ENCODE results near the gene SP100. TPM values are rescaled to one million over a fixed set of nuclear protein-coding genes. Genes with fewer than 3 reads are reported as not detected.

SP100 gene
- total and polyA plus RNA-seq, 2 of the 13 experiments (the other 11 are each of a cell fraction or from before 2014, with no cell fraction given) = 12.6 to 16.5 TPM

DNA sequence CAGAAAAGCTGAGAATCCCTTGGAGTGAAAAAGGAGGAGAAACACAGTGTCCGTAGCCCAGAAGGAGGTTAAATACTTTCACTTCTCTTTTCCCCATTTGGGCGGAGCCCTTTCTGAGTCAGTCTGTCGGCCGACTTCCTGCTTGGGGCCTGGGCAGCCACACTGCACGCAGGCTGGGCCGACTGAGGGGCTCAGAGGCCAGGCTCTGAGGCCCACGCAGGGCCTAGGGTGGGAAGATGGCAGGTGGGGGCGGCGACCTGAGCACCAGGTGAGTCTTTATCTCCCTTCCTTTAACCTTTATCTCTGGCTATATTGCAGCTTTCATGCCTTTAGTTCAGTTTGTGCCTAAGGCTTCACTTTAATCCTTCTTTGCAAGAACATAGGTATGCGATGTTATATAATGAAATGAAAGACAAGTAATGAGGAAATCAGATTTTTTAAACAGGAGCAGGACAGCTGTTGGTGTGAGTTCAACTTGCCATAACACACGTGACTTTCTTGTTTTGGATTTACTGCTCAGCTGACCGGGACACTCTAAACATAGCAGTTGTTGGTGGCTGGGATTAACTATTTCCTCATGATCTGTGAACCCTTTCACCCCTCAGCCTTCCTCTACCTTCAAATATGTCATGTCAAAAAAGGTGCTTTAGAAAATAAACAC, at the start of gene SP100 (continued):
- TF ChIP-seq, protein P1, sequence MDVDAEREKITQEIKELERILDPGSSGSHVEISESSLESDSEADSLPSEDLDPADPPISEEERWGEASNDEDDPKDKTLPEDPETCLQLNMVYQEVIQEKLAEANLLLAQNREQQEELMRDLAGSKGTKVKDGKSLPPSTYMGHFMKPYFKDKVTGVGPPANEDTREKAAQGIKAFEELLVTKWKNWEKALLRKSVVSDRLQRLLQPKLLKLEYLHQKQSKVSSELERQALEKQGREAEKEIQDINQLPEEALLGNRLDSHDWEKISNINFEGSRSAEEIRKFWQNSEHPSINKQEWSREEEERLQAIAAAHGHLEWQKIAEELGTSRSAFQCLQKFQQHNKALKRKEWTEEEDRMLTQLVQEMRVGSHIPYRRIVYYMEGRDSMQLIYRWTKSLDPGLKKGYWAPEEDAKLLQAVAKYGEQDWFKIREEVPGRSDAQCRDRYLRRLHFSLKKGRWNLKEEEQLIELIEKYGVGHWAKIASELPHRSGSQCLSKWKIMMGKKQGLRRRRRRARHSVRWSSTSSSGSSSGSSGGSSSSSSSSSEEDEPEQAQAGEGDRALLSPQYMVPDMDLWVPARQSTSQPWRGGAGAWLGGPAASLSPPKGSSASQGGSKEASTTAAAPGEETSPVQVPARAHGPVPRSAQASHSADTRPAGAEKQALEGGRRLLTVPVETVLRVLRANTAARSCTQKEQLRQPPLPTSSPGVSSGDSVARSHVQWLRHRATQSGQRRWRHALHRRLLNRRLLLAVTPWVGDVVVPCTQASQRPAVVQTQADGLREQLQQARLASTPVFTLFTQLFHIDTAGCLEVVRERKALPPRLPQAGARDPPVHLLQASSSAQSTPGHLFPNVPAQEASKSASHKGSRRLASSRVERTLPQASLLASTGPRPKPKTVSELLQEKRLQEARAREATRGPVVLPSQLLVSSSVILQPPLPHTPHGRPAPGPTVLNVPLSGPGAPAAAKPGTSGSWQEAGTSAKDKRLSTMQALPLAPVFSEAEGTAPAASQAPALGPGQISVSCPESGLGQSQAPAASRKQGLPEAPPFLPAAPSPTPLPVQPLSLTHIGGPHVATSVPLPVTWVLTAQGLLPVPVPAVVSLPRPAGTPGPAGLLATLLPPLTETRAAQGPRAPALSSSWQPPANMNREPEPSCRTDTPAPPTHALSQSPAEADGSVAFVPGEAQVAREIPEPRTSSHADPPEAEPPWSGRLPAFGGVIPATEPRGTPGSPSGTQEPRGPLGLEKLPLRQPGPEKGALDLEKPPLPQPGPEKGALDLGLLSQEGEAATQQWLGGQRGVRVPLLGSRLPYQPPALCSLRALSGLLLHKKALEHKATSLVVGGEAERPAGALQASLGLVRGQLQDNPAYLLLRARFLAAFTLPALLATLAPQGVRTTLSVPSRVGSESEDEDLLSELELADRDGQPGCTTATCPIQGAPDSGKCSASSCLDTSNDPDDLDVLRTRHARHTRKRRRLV (CRISPR knock-in tag; IDR thresholded peaks at IDR 0.05) = no peak
- TF ChIP-seq ZNF841 (CRISPR knock-in tag; IDR thresholded peaks at IDR 0.05; ENCODE audit: borderline replicate concordance) (no peak), DMAP1 (CRISPR knock-in tag; IDR thresholded peaks at IDR 0.05) (peak; percentile 62; the same call in 1 of the 2 replicates), CBX5 (CRISPR knock-in tag; IDR thresholded peaks at IDR 0.05; ENCODE audit: borderline replicate concordance) (0 out of 2 replicates have a peak, but pooled peaks have one; percentile 33), YEATS4 (CRISPR knock-in tag; IDR thresholded peaks at IDR 0.05; ENCODE audit: borderline replicate concordance) (peak; percentile 74; the same call in 1 of the 2 replicates), ZNF891 (CRISPR knock-in tag; IDR thresholded peaks at IDR 0.05) (no peak), MEIS1 (CRISPR knock-in tag; IDR thresholded peaks at IDR 0.05; ENCODE audit: borderline replicate concordance) (0 out of 2 replicates have a peak, but pooled peaks have one; percentile 14), CBX1 (IDR thresholded peaks at IDR 0.05; ENCODE audit: low read depth) (no peak), ZNF781 (CRISPR knock-in tag; IDR thresholded peaks at IDR 0.05; ENCODE audit: borderline replicate concordance, not compliant biosample characterization) (no peak), SRF (IDR thresholded peaks at IDR 0.05; ENCODE audit: low read depth, low read length) (0 out of 2 replicates have a peak, but pooled peaks have one; percentile 24), ZNF792 (CRISPR knock-in tag; IDR thresholded peaks at IDR 0.05) (0 out of 2 replicates have a peak, but pooled peaks have one; percentile 37), FOXA3 (CRISPR knock-in tag; IDR thresholded peaks at IDR 0.05) (peak; percentile 14; the same call in 1 of the 2 replicates), THAP11 (CRISPR knock-in tag; IDR thresholded peaks at IDR 0.05) (peak; percentile 77), ZC3H4 (CRISPR knock-in tag; IDR thresholded peaks at IDR 0.05; ENCODE audit: borderline replicate concordance) (no peak), ZNF33A (CRISPR knock-in tag; IDR thresholded peaks at IDR 0.05; ENCODE audit: borderline replicate concordance) (no peak), KDM5B (CRISPR knock-in tag; IDR thresholded peaks at IDR 0.05; ENCODE audit: borderline replicate concordance) (peak; percentile 91; the same call in 1 of the 2 replicates), ZNF510 (CRISPR knock-in tag; IDR thresholded peaks at IDR 0.05; ENCODE audit: low read depth) (no peak), ZNF274 (CRISPR knock-in tag; IDR thresholded peaks at IDR 0.05) (peak; percentile 74; the same call in 1 of the 2 replicates)
- TF ChIP-seq, protein P2, sequence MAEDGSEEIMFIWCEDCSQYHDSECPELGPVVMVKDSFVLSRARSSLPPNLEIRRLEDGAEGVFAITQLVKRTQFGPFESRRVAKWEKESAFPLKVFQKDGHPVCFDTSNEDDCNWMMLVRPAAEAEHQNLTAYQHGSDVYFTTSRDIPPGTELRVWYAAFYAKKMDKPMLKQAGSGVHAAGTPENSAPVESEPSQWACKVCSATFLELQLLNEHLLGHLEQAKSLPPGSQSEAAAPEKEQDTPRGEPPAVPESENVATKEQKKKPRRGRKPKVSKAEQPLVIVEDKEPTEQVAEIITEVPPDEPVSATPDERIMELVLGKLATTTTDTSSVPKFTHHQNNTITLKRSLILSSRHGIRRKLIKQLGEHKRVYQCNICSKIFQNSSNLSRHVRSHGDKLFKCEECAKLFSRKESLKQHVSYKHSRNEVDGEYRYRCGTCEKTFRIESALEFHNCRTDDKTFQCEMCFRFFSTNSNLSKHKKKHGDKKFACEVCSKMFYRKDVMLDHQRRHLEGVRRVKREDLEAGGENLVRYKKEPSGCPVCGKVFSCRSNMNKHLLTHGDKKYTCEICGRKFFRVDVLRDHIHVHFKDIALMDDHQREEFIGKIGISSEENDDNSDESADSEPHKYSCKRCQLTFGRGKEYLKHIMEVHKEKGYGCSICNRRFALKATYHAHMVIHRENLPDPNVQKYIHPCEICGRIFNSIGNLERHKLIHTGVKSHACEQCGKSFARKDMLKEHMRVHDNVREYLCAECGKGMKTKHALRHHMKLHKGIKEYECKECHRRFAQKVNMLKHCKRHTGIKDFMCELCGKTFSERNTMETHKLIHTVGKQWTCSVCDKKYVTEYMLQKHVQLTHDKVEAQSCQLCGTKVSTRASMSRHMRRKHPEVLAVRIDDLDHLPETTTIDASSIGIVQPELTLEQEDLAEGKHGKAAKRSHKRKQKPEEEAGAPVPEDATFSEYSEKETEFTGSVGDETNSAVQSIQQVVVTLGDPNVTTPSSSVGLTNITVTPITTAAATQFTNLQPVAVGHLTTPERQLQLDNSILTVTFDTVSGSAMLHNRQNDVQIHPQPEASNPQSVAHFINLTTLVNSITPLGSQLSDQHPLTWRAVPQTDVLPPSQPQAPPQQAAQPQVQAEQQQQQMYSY (CRISPR knock-in tag; IDR thresholded peaks at IDR 0.05) = peak; percentile 54; the same call in 1 of the 2 replicates
- TF ChIP-seq, protein P3, sequence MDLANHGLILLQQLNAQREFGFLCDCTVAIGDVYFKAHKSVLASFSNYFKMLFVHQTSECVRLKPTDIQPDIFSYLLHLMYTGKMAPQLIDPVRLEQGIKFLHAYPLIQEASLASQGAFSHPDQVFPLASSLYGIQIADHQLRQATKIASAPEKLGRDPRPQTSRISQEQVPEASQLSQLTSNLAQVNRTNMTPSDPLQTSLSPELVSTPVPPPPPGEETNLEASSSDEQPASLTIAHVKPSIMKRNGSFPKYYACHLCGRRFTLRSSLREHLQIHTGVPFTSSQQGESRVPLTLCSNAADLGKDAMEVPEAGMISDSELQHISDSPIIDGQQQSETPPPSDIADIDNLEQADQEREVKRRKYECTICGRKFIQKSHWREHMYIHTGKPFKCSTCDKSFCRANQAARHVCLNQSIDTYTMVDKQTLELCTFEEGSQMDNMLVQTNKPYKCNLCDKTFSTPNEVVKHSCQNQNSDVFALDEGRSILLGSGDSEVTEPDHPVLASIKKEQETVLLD (CRISPR knock-in tag; IDR thresholded peaks at IDR 0.05; ENCODE audit: low read depth) = no peak

Data from HepG2 (cell line).